Gastrocnemius medialis (tissue), 4 donors: Measurements from ENCODE around the gene MORN1.

Source experiments
- CTCF ChIP-seq, 5 experiments: fragments of 450-650 bp in 3 of 5; fragments of 200-600 bp in 2 of 5; sonication (generic) in 2 of 5; IDR thresholded peaks in 4 of 5; conservative IDR thresholded peaks in 1 of 5; 1 replicate in 4 of 5; 2 replicates in 1 of 5; pipeline ENCODE4 v1.5.1; 2016 to 2019; ENCODE audit warnings: antibody characterized with exemption in 5 of 5, mild to moderate bottlenecking in 3 of 5, moderate library complexity in 3 of 5
- POLR2A ChIP-seq, 2 donors: fragments of 450-650 bp; IDR thresholded peaks; one replicate each; pipeline ENCODE4 v1.6.1; 2017; ENCODE audit warnings: antibody characterized with exemption in 2 of 2, mild to moderate bottlenecking in 2 of 2, moderate library complexity in 2 of 2

- no peak for TF ChIP-seq CTCF (IDR thresholded peaks at IDR 0.05 in 4 of 5, conservative IDR thresholded peaks at IDR 0.05 in 1 of 5)
- TF ChIP-seq POLR2A (IDR thresholded peaks at IDR 0.05): no peak
These were observed 92.7 kb downstream of the MORN1 start for GRCh38 chr1:2298685-2299084.
